ENCODE results near the gene AGAP5.

GRCh38 chr10:73641328-73642060 lies 56.4 kb downstream of the AGAP5 start, which contains the start of gene MYOZ1:
- TF ChIP-seq, protein P1, sequence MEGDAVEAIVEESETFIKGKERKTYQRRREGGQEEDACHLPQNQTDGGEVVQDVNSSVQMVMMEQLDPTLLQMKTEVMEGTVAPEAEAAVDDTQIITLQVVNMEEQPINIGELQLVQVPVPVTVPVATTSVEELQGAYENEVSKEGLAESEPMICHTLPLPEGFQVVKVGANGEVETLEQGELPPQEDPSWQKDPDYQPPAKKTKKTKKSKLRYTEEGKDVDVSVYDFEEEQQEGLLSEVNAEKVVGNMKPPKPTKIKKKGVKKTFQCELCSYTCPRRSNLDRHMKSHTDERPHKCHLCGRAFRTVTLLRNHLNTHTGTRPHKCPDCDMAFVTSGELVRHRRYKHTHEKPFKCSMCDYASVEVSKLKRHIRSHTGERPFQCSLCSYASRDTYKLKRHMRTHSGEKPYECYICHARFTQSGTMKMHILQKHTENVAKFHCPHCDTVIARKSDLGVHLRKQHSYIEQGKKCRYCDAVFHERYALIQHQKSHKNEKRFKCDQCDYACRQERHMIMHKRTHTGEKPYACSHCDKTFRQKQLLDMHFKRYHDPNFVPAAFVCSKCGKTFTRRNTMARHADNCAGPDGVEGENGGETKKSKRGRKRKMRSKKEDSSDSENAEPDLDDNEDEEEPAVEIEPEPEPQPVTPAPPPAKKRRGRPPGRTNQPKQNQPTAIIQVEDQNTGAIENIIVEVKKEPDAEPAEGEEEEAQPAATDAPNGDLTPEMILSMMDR (IDR thresholded peaks at IDR 0.05): no peak
- no peak for TF ChIP-seq POLR2A (IDR thresholded peaks at IDR 0.05)
